ENCODE measurements around the gene ELOB.

The ELOB gene

DNA sequence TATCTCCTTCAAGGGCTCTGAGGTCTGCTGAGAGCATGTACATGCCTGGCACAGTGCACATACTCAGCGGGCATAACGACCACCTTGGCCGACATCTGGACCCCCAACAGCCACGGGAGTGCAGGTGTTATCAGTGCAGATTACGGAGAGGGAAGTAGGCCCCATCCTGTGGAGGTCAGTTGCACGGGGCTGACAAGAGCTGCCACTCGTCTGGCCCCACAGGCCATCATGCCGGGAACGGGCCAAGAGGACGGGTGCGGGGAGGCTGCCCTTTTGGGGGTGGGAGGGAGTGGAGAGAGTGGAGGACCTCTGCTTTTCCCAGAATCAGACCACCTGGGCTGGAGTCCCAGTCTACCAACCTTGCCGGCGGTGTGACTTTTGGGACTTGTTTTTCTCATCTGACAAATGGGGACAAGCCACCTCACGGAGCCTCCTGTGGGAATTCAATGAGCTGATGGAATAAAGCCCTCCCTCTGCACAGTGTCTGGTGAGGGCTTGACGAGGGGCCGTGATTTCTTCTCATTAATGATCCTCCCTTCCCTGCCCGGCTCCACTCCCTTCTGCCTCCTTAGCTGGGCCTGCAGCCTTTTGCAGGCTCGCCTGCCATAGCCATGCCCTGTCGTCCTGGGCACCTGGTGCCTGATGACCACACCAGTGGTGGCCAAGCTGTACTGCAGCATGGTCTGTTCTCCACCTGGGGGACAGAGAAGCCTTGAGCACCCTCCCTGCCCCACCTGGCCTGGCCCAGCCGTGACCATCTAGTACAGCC lies 5.7 kb upstream of the ELOB start:
- DNase-seq, result no peak

DNA sequence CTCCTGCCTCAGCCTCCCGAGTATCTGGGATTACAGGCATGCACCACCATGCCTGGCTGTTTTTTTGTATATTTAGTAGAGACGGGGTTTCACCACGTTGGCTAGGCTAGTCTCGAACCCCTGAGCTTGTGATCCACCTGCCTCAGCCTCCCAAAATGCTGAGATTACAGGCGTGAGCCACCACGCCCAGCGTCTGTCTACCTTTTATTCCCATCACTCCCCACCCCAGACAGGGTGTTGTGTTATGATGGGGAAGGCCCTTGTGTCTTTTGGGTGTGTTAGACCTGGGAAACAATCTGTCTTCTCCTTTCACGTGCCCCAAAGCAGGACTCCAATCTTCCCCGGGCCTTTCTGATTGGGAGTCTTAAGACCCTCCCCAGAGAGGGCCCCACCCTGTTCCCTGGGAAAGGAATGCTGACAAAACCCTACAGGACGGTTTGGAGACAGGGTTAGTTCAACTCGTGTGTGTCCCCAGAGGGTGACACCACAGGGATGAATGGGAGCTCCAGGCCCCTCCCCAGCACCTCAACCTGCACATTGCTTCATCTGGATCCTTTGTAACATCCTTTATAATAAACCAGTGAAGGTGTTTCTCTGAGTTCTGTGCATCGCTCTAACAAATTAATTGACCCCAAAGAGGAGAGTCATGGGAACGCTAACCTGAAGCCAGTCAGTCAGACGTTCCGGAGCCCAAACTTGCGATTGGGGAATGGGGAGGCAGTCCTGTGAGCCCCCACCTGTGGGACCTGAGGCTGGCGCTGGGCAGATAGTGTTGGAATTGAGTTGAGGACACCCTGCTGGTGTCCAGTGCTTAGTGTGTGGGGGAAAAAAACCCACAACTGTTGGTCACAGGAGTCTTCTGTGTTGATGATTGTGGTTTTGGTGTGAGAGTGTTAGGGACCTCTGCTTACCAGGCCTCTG lies 3.2 kb upstream of the ELOB start:
- DNase-seq, result no peak

DNA sequence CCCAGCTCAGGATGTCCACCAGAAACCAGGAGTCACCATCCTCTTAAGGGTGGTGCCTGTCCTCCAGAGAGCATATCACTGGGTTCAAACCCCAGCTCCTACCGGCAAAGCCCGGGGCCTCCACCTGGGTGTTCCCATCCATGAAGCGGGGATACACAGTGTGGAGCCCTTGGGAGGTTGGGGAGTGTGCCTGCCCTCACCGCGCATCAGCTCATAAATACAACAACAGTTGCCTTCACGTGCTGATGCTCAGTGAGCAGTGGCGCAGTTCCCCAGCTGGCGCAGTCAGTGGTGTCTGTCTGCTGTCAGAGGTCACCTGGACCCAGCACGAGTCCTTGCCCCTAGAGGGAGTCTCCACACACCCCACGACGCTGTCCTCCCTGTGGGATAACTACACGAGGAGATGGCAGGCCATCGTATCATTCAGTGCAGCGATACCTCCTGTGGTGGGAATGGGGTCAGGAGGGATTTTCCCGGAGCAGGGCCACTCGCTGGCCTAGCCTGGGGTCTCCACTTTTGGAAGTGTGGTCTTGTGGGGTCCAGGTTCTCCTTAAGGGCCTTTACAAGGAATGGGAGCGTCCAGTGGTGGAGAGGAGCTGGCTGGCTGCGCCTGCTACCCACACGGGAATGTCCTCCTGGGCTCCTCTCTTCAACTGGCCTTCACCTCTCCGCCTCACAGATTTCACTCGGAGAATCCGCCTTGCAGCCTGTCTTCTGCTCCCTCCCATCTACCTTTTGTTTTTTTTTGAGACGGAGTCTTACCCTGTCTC lies 2.3 kb upstream of the ELOB start:
- no peak for DNase-seq

DNA sequence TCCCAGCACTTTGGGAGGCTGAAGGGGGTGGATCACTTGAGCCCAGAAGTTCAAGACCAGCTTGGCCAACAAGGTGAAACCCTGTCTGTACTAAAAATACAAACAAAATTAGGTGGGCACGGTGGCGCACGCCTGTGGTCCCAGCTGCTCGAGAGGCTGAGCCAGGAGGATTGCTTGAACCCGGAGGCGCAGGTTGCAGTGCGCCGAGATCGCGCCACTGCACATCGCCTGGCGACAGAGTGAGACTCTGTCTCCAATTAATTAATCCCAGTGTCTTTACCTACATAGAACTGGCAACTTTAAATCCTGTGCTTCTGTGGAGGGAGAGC lies 1.5 kb upstream of the ELOB start:
- no peak for DNase-seq

DNA sequence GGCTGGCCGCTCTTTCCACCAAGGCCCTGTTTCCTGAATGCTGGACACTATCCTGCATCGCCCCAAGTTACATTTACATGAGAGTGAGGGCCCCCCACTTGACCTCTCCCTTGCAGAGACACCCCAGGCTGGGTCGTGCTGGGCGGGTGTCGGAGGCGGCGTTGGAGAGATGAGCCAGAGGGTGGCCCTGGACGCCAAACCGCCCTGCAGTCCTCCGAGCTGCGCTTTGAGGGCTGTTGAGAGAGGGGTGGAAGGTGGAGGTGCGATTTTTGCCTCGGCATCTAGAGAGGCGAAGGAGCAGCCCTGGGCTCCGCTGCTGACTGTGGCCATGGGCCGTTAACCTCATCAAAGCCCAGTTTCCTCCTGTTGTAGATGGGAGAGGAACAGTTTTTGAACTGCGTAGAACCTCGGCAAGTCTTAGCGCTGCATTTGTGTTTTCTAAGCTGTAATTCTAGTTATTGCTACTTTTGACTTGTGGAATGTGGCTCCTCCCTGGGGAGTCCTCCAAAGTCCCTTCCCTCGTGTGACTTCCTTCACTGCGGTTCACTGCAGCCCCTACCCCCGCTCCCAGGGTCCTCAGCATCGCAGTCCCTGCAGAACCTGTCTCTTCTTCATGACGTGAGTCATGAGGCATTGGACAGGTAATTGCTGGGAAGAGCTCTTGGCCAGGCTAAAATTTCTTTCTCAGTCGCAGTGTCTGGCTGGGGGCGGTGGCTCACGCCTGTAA lies 986 bp upstream of the ELOB start:
- no peak for DNase-seq

DNA sequence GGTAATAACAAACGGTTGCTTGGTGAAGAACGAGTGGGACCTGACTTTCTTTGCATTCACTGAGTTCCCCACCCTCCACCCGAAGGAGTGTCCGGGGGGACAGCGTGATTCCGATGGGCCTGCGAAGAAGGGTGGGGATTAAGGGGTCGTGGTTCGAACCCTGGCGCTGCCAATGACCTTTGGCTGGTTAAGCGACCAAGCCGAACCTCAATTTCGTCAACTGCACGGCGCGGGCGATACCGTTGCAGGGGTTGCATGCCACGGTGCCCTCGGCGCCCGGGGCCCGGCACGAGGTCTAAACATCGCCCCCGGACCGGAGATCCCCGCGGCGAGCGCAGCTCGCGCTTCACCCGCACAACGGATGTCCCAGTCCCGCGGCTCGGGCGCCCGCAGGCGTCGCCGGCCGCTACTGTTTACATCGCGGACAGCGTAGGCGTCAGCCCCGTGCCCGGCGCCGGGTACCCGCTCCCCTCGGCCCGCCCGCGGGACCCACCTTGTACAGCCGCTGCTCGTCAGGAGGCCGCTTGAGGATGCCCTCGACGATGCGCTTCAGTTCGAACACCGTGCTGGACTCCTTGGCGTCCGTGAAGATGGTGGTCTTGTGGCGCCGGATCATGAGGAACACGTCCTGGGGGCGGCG lies 460 bp downstream of the ELOB start:
- DNase-seq, result no peak

DNA sequence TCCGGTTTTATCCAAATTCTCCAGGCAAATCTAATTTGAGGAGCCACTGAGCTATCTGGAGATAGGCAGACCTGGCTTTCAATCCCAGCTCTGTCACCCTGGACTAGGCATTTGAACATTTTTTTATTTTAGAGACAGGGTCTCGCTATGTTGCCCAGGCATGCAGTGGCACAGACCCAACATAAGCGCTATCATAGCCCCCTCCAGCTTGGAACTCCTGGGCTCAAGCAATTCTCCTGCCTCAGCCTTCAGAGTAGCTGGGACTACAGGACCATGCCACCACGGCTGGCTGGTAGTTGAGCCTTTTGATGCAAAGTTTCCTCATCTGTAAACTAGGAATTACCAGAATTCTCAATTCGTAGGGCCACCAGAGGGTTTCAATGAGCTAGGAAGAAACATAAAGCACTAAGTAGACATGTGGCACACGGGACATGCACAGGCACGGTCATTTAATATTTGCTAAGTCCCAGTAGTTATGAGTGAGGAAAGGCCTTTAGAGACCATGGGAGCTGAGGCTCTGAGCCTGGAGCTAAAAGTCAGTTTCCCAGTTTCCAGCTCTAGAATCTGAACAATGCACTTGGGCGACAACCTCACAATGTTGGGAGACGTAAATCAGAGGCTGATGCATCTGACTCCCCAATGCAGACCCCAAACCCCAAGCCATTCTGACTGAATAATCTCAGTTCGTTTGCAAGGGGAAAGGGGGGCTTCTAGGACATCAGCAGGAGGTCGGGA lies 1.1 kb downstream of the ELOB start:
- DNase-seq, result no peak

DNA sequence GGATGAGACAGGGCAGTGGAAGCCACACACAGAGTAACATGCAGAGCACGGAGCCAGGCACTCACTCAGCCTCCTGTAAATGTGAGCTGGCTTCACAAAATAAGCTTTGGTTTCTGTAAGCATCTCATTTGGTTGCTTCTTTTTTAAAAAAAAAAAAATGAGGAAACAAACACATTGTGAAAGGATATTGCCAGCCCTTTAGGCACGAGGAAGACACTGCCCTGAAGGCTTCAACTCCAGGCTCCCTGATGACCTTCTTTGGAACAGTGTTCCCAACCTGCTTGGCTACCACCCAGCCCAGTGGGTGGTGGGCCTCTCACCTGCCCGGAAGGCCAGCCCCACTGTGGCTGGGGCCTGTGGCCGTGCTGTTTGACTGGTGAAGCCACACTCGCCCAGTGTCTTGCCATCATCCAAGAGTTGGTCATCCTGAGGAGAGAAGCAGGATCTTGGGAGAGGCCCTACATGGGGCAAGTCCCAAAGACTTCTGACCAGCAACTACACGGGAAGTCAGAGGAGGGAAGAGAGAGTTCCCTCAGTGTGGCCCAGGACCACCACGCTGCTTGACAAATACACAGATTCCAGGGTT lies 1.9 kb downstream of the ELOB start:
- DNase-seq, result no peak

DNA sequence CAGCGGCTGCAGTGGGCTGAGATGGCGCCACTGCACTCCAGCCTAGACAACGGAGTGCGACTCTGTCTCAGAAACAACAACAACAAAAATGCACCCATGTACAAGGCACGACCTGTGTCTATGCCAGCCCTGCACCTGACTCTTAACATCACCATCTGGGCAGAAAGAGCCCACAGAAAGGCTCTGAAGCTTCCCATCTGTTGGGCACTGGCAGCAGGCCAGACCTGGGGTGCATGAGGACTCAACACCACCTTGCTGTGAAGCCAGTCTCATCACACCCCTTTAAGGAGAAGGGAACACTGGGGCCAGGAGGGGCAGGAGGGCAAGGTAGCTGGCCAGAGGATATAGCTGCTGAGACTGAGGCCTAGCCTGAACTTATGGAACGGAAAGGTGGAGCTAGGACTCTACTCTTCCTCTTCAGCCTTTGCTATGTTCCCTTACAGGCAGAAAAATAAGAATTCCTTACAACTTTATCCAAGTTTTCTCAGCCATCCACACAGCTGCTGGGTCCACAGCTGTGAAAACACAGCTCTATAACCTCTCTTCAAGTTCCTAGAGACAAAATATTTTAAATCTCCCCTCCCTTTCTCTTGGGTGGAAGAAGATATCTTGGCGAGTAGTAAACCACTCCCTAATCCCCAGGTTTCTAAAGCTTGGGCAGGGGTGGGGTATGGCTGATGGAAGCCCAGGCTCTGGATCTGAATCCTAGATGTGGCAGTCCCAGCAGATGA lies 2.8 kb downstream of the ELOB start:
- DNase-seq, result no peak

DNA sequence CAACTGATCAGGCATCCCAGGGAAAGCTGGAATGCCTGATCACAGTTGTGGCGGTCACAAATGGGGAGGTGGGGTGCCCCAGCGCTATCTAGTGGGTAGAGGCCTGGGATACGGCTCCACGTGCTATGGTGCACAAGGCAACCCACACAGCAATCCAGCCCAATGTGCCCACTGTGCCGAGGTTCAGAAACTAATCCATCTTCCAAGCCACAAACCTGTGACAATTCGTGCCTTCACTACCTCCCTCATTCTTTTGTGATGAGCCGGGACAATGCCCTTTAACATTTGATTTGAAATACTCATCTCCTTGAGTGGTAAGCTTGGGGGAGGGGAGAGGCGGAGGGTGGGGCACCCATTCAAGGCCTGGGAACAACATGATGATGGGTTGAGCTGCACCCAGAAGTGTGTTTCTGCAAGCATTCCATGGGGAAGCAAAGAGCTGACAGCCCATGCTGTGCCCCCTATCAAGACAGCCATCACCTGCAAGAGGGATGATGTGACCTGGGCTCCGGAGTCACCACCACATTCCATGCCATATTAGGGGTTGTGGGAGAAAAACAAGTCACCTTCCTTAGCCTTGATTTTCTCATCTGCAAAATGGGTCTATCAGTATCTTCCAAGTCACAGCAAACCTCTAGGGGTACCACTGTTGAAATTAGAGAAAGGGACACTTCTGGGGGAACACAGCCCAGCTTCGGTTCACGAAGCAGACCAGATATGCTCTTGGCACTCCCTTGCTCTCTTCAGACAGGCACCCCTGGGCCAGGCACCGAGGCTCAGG lies 3.7 kb downstream of the ELOB start:
- no peak for DNase-seq

DNA sequence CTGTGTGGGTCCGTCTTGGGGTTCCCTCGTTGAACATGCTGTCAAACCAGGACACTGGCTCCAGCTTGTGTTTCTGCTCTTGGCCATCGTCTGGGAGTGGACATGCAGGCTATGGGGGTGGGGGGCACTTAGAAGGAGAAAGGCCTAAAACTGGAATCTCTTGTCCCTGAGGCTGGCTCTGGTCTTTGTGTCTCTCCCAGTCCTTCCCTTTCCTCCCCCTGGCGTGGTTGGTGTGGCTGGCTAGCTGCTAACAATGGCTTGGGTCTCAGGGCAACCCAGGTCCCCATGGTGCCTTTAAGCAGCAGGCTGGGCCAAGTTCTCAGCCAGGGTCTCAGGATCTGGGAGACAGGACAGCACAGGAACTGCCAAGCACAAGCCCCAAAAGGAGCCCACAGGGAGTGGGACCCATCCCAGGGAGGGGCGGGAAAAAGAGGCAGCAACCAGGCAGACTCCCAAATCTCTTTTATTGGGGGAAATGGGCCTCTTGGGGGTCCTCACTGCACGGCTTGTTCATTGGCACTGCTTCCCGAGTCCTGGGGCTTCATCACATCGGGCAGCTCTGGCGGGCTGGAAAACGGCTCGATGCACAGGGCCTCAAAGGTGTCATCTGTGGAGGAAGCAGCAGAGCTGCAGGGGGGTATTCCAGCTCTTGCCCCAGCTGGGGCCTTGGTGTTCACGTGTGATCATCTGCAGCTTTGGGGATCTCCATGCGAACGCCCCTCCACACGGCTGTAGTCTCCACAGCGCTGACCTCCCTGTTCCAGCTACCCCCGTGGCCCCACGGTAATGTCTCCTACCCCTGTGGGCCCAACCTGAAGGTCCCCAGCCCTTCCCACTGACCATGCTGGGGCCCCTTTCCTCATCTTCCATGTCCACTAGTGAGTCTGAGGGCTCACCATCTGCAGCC lies 5.3 kb downstream of the ELOB start:
- no peak for DNase-seq

DNA sequence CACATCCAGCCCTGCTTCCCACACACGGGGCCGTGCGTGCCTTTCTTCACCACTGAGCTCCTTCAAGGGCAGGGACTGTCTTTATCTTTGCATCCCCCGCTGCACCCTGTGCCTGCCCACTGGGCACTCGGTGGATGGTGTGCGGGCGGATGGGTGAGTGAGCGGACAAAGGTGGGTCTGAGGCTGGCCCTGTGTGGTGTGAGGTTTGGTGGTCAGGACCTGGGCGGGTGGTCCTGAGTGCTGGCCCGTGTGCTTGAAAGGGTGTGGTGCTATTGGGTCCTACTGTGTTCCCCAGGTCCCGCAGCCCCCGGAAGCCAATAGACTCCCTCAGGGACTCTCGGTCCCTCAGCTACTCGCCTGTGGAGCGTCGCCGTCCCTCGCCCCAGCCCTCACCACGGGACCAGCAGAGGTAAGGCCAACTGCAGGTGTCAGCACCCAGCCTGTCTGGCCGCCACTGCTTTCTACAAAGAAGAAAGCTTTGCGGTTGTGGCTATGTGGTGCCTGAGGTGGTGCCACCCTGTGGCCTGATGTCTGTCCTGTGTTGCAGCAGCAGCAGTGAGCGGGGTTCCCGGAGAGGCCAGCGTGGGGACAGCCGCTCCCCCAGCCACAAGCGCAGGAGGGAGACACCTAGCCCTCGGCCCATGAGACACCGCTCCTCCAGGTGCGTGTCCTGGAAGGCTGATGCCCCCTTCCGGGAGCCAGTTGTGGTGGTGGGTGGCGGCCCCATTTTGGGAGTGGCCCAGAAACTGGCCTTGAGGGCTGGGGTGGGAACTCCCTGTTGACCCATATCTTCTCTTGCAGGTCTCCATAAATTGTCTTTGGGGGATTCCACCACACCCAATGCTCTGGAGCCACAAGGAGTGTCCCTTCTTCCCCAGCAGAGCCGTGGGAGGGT lies 6.8 kb downstream of the ELOB start:
- no peak for DNase-seq

DNA sequence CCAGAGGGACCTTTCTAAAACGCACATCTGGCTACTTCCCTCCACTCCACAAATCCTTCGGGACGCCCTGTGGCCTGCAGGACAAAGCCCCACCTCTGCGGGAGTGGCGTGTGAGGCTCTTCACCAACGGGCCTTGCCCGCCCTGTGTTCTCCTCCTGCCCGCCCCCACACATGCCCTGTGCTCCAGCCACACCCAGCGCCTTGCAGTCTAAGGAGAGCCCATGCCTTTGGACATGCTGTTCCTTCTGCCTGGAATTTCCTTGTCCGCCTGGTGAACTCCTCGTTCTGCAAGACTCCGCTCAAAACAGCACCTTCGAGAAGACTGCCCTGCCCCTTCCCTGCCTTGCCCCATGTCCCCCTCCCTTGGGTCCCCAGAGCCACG lies 7.4 kb downstream of the ELOB start:
- DNase-seq, result no peak

DNA sequence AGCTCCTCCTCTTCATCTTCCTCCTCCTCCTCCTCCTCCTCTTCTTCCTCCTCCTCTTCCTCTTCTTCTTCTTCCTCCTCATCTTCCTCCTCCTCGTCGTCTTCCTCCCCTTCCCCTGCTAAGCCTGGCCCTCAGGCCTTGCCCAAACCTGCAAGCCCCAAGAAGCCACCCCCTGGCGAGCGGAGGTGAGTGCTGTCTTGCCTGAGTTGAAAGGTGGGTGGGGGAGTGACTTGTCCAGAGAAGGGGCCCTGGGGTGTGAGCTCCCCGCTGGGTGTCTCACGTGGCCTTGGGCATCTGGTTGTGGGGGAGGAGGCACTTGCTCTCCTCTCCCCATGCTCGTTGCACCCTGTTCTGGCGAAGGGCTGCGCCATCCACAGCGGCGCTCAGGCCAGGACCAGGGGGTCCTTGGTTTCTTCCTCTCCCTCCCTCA lies 8.0 kb downstream of the ELOB start:
- DNase-seq, result no peak

DNA sequence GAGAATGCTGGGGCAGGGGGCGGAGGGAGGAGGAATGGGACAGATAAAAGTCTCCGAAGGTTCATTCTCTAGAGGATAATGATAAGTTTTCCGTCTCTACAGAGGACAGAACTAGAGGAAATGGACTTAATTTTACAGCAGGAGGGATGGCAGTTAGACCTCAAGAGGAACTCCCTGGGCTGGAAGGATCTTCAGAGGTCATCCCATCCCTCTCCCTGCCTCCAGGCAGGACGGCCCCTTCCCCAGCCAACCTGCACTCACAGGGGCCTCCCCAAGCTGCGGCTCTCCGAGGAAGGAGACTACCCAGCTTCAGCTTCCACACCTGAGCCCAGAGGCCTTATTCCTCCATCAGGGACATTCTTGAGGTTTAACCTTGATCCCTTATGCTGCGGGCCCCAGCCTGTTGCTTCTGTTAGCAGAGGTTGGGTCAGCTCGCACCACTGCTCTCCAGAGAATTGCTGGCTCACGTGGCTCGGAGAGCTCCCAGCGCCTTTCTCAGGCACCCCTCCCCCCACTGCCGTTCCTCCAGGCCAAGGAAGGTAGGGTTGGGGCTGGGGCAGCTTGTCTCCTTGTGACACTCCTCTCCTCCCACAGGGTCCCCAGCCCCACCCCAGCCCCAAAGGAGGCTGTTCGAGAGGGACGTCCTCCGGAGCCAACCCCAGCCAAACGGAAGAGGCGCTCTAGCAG lies 8.5 kb downstream of the ELOB start:
- no peak for DNase-seq

DNA sequence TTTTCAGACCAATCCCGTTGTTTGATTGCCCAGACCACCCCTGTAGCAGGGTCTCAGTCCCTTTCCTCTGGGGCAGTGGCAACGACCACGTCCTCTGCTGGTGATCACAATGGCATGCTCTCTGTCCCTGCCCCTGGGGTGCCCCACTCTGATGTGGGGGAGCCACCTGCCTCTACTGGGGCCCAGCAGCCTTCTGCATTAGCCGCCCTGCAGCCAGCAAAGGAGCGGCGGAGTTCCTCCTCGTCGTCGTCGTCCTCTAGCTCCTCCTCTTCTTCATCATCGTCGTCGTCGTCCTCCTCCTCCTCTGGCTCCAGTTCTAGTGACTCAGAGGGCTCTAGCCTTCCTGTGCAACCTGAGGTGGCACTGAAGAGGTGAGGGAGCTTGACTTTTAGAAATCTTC lies 9.2 kb downstream of the ELOB start:
- no peak for DNase-seq
